Measurements from ENCODE around the gene SERPINA10.

The SERPINA10 gene

DNA sequence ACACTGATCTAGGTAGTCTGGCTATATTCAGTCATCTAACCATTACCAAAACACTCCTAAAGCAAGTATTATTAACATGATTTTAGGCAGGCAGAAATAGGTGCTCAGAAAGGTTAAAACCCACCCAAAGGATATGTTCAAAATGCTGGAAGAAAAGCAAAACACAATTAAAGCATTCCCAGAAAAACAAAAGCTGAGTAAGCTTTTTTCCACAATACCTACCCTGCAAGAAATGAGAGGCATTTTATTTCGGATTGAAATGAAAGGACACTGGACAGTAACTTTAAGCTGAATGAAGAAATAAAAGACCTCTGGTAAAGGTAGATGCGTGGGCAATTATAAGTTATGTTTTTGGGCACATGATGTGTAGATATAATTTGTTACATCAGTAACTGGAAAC, 21.8 kb upstream of the SERPINA10 start:
- in situ Hi-C loops (cut with MboI; ENCODE audit: low sequenced_read_pairs, unreplicated experiment), result no loop called here
- no peak for DNase-seq (ENCODE audit: low spot score)
- TF ChIP-seq, protein P1, sequence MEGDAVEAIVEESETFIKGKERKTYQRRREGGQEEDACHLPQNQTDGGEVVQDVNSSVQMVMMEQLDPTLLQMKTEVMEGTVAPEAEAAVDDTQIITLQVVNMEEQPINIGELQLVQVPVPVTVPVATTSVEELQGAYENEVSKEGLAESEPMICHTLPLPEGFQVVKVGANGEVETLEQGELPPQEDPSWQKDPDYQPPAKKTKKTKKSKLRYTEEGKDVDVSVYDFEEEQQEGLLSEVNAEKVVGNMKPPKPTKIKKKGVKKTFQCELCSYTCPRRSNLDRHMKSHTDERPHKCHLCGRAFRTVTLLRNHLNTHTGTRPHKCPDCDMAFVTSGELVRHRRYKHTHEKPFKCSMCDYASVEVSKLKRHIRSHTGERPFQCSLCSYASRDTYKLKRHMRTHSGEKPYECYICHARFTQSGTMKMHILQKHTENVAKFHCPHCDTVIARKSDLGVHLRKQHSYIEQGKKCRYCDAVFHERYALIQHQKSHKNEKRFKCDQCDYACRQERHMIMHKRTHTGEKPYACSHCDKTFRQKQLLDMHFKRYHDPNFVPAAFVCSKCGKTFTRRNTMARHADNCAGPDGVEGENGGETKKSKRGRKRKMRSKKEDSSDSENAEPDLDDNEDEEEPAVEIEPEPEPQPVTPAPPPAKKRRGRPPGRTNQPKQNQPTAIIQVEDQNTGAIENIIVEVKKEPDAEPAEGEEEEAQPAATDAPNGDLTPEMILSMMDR (IDR thresholded peaks at IDR 0.05; ENCODE audit: borderline replicate concordance, control extremely low read depth, extremely low read depth, insufficient read depth, missing control alignments), result no peak

DNA sequence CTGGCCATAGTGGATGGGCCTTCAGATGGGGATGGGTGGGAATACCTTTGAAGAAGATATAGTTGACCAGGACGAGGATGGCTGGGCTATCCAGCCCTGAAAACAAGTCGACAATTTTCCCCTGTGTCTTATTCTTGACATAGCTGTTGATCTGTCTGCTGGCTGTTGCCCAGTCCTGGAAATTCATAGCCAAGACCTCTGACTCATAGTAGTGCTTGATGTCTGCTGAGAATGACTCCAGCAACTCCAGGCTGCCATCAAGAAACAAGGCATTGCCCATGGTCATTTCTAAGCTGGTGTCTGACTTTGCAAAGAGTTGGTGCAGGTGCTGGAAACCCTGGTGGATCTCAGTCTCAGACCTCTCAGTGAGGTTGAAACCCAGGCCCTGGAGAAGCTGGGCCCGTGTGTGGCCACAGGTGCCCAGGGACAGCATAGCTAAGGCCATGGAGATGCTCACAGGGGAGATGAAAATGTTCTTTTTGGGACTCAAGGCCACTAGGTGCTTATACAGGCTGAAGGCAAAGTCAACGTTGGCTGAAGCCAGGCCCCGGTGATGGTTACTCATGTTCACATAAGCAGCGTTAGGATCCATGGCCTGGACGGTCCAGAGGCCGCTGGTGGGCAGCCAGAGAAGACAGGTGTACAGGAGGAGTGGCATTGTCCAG, 21.1 kb upstream of the SERPINA10 start:
- in situ Hi-C loops (cut with MboI; ENCODE audit: low sequenced_read_pairs, unreplicated experiment), result no loop called here
- DNase-seq (ENCODE audit: low spot score), result no peak
- TF ChIP-seq, protein P1 (IDR thresholded peaks at IDR 0.05; ENCODE audit: borderline replicate concordance, control extremely low read depth, extremely low read depth, insufficient read depth, missing control alignments), result no peak

DNA sequence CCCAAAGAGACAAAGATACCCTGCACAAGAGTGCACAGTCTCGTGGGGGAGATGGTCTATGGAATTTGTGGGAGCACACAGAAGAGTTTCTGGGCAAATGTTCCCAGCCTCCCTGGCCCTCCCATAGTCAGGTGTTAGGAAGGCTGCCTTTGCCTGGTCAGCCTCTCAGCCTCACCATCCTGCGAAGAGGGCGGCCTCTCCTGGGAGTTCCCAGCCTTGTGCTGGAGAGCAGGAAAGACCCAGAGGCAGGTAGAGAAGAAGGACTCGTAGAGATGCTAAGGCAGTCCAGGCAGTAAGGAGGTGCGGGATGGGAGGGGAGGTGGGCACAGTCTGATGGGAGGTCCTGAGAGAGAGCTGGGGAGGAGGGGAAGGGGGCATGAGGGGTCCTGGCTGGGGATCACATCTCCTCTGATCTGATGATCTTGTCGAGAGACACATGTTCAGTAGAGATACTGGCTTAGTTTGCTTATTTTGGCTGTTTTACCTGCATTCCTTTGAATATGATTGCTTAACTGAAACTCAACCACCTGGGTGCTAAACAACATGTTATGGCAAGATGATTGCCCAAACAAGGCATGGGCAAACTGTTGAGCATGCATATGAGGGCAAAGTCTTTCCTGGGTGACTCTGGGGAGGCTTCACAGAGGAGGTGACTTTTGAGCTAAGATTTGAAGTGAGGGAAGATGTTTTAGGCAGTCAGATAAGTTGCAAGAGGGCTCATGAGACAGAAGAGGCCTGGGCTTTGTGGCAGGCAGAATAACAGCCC, 19.6 kb upstream of the SERPINA10 start:
- TF ChIP-seq, protein P1 (IDR thresholded peaks at IDR 0.05; ENCODE audit: borderline replicate concordance, control extremely low read depth, extremely low read depth, insufficient read depth, missing control alignments), result no peak
- in situ Hi-C loops (cut with MboI; ENCODE audit: low sequenced_read_pairs, unreplicated experiment), result no loop called here
- DNase-seq (ENCODE audit: low spot score), result no peak

DNA sequence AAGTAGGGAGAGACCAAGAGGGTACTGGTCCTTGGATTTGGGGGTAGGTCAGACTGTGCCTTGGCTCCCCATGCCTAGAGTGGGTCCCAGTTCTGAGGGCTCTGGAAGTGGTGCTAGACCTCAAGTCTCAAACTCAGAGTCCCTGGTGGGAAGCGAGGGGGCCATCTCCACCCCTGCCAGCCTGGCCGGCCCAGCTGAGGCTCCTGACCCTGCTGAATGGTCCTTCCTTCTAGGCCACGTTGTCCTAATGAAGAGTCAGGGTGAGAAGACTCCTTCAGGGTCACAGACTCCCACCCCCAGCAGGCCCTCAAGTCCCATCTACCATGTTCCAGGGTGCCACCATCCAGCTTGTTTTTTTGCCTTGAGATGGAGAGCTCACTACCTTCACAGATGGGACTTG, 17.2 kb upstream of the SERPINA10 start:
- TF ChIP-seq, protein P1 (IDR thresholded peaks at IDR 0.05; ENCODE audit: borderline replicate concordance, control extremely low read depth, extremely low read depth, insufficient read depth, missing control alignments), result no peak
- DNase-seq (ENCODE audit: low spot score), result no peak
- in situ Hi-C loops (cut with MboI; ENCODE audit: low sequenced_read_pairs, unreplicated experiment), result no loop called here

DNA sequence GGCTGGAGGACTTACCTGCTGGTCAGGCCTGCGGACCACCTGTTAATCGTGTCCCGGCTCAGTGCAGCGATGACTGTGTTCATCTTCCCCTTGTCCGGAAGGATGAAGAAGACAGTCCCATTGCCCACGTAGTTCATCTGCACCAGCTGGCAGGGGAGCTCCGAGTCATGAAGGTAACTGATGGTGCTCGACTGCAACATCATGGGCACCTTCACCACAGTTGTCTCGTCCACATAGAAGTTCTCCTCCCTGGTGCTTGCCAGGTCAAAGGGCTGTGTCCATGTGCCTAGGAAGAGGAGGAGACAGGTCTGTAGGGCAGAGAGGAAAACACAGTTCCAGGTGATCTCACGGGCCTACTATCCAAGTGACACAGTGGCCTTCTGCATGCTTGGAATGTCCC, 16.7 kb upstream of the SERPINA10 start:
- DNase-seq (ENCODE audit: low spot score), result no peak
- TF ChIP-seq, protein P1 (IDR thresholded peaks at IDR 0.05; ENCODE audit: borderline replicate concordance, control extremely low read depth, extremely low read depth, insufficient read depth, missing control alignments), result no peak
- in situ Hi-C loops (cut with MboI; ENCODE audit: low sequenced_read_pairs, unreplicated experiment), result no loop called here

DNA sequence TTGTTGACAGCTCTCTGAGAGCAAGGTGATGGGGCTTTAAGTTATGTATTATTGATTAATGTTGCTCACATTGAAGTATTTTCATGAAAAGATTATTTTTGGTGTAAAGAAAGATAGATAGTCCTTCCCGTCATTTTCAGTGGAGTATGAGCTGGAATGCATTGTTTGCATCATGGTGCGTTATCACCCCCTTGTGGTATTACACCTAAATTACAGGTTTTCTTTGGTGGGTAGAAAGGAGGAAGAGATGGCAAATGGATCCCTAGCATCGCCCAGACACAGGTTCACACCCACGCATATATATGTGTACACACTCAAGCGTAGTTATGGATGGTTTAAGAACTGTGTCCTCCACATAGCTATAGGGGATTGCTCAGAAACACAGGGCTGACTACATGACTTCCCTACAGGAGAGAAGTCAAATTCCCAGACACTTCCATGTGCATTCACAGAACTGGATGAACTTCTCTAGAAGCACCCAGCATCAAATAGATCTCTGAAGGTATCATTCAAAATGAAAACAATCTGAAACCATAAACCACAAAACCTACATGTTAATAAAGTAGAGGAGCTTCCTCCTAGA, 14.4 kb upstream of the SERPINA10 start:
- no peak for DNase-seq (ENCODE audit: low spot score)
- in situ Hi-C loops (cut with MboI; ENCODE audit: low sequenced_read_pairs, unreplicated experiment), result no loop called here
- TF ChIP-seq, protein P1 (IDR thresholded peaks at IDR 0.05; ENCODE audit: borderline replicate concordance, control extremely low read depth, extremely low read depth, insufficient read depth, missing control alignments), result no peak
